Right lobe of liver (tissue), 4 donors: ENCODE data around the gene AGBL5.

ENCODE experiments used
- POLR2A ChIP-seq: fragments of 450-650 bp; IDR thresholded peaks from one replicate; pipeline ENCODE4 v1.6.1; 2017; ENCODE audit warnings: antibody characterized with exemption, mild to moderate bottlenecking
- TF ChIP-seq, protein P1 (sequence below), 4 donors: fragments of 200-600 bp in 3 of 4; fragments of 450-650 bp in 1 of 4; IDR thresholded peaks; one replicate each; pipeline versions ENCODE4 v1.5.1 to v1.8.0; 2016 to 2022; ENCODE audit warnings: antibody characterized with exemption in 4 of 4, mild to moderate bottlenecking in 2 of 4
- donor health status: DM: no; HTN: no; CAD: no.
- donor health status: DM: no; HTN: no; CAD: no.
- donor health status: DM: no; HTN: yes; CAD: no.

DNA sequence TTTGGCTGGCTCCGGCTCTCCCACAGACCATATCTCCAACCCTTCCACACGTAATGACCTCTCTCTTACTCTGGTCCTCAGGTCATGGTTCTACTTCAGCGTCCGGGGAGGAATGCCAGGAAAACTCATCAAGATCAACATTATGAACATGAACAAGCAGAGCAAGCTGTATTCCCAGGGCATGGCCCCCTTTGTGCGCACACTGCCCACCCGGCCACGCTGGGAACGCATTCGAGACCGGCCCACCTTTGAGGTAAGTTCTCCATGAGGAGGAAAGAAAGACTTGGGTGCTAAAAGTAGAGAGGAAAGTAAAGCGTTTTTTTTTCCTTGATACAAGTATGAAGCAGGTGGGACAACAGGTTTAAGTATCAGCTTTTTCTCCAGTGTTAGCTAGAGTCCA, 1.9 kb downstream of the AGBL5 start:
- no peak for TF ChIP-seq POLR2A
- TF ChIP-seq, protein P1, sequence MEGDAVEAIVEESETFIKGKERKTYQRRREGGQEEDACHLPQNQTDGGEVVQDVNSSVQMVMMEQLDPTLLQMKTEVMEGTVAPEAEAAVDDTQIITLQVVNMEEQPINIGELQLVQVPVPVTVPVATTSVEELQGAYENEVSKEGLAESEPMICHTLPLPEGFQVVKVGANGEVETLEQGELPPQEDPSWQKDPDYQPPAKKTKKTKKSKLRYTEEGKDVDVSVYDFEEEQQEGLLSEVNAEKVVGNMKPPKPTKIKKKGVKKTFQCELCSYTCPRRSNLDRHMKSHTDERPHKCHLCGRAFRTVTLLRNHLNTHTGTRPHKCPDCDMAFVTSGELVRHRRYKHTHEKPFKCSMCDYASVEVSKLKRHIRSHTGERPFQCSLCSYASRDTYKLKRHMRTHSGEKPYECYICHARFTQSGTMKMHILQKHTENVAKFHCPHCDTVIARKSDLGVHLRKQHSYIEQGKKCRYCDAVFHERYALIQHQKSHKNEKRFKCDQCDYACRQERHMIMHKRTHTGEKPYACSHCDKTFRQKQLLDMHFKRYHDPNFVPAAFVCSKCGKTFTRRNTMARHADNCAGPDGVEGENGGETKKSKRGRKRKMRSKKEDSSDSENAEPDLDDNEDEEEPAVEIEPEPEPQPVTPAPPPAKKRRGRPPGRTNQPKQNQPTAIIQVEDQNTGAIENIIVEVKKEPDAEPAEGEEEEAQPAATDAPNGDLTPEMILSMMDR (IDR thresholded peaks at IDR 0.05): no peak
